Cerebellar cortex (tissue), 1 donor: ENCODE measurements around the gene PDE9A.

Experiments
- DNase-seq: peaks from one replicate; pipeline ENCODE4 v3.0.0-alpha.2; 2015; ENCODE audit warnings: low spot score

Gene PDE9A

GRCh38 chr21:42658320-42659105, 5.1 kb downstream of the PDE9A start:
- no peak for DNase-seq

DNA sequence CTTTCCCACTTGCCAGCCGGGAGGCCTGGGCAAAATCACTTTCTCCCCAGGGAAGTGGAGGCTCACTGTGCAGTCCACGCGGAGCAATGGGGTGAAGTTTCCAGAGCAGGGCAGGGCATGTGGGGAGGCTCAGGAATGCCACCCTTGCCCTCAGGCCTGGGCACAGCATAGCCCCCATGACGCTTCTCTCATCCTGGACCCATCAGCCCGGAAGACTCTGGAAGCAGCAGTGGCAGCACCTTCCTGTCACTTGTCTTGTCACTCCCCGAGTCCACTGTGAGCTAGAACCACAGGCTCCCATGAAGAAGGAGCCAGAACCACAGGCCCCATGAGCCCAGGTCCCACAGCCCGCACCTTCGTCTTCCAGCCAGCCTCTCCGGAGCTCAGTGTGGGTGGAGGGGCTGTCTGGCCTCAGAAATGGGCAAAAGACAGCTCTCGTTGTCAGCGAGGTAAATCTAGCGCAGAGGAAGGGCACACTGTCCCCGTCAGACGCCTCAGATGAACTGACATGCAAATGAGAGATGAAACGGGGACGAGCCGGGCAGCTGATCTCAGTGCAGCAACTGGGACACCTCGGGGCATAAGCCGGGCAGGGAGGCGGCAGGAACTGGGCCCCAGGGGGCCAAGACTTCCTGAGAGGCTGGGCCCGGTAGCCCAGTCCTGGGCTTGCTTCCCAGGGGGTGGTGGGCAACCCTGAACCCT, 6.1 kb downstream of the PDE9A start:
- DNase-seq, result no peak

DNA sequence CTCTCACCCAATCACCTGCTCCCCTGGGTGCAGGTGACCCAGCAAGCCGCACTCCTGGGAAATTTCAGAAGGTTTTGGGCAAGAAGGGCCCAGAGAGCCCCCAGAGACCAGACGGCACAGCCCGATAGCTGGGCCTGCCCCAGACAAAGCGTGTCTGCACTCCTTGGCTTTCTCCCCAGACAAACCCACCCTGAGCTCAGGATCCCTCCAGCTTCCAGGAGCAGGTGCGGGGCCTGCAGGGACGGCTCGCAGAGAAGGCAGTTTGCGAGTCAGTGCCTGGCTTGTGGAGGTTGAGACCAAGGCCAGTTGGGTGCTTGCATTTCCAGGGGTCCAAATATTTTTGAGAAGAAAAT, 6.7 kb downstream of the PDE9A start:
- DNase-seq, result no peak

DNA sequence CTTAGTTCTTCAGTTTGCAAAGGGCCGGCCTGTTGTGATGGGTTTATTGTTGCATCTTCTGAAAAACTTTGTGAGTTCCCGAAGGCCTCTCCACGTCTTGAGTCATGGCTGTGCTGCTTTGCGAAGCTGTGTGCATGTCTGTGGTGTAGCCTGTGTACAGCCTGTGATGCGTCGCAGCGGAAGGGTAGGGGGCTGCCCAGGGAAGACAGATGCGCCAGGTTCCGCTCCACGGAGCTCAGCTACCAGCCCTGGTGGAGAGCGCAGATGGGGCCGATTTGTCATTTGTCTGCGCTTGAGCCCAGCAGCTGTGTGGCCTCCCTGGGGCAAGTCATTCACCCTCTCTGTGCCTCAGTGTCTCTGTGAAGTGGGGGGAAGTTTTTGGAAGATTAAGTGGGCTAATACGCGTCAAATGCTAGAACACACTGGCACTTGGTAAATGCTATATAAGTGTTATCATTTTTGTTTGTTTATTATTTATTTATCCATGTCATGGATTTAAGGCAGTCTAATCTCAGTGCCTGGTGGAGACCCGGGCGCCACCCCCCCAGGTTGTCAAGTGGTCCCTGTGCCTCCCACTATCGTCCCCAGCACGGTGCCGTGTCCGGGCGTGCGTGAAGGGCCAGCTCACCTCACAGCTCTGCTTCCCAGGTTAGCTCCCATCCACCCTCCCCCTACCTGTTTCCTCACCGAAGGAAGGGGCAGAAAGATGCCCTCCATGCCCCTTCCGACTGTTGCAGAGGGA, 8.4 kb downstream of the PDE9A start:
- no peak for DNase-seq

DNA sequence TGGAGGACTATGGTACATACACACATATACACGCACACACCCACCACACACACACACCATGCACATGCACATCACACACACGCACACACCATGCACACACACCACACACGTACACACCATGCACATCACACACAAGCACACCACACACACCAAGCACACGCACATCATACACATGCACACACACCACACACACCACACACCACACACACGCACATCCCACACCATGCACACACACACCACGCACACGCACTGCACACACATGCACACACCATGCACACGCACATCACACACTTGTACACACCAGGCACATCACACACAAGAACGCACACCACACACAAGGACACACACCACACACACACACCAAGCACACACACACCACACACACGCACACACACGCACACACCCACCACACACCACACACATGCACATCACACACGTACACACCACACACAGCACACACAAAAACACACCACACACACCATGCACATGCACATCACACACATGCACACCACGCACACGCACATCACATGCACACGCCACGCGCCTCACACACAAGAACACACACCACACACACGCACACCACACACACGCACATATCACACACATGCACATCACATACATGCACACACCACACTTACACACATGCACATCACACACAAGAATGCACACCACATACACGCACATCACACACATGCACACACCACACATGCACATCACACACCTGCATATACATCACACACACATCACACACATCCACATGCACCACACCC, 9.2 kb downstream of the PDE9A start:
- DNase-seq, result no peak

- DNase-seq, result no peak
Measured at GRCh38 chr21:42663200-42663750, 9.9 kb downstream of the PDE9A start.

- no peak for DNase-seq
Measured at GRCh38 chr21:42663860-42664535, 10.6 kb downstream of the PDE9A start.

DNA sequence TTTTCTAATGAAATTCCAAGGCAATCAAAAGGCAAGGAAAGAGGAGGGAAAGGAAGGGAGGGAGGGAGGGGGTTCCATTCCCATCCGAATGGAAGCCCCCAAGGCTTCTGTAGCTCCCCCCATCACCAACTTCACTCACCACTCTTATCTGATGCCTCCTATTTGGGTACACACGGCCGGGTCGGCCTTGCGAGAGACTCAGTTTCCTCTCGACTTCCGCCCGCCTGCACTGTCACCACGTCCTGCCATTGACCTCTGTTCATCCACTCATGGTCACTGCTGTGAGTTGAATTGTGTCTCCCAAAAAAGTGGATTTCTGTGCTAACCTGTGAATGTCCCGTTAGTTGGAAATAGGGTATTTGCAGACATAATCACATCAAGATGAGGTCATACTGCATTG, 11.2 kb downstream of the PDE9A start:
- DNase-seq, result no peak

- DNase-seq, result no peak
Measured at GRCh38 chr21:42665026-42665425, 11.6 kb downstream of the PDE9A start.

DNA sequence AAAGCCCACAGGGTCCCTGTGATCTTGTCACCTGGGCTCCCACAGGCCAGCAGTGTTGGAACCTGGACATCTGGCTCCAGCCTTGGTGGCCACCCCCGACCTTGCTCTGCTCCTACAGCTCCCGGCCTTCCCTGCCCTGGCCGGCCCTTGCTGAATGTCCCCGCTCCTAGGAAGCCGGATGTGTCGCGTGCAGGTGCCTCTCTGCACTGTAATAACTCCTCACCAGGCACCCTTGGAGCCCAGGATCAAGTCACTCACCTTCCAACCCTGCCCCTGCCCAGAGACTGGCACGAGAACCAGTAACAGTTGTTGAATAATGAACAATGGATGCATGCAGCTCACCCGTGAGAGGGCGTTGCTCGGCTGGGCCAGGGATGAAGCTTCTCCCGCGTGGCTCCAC, 12.1 kb downstream of the PDE9A start:
- no peak for DNase-seq

GRCh38 chr21:42666023-42666747, 12.8 kb downstream of the PDE9A start:
- DNase-seq, result no peak

GRCh38 chr21:42666925-42667324, 13.5 kb downstream of the PDE9A start:
- no peak for DNase-seq

GRCh38 chr21:42668298-42668992, 15.0 kb downstream of the PDE9A start:
- no peak for DNase-seq

- DNase-seq, result no peak
Measured at GRCh38 chr21:42669041-42669440, 15.6 kb downstream of the PDE9A start.

DNA sequence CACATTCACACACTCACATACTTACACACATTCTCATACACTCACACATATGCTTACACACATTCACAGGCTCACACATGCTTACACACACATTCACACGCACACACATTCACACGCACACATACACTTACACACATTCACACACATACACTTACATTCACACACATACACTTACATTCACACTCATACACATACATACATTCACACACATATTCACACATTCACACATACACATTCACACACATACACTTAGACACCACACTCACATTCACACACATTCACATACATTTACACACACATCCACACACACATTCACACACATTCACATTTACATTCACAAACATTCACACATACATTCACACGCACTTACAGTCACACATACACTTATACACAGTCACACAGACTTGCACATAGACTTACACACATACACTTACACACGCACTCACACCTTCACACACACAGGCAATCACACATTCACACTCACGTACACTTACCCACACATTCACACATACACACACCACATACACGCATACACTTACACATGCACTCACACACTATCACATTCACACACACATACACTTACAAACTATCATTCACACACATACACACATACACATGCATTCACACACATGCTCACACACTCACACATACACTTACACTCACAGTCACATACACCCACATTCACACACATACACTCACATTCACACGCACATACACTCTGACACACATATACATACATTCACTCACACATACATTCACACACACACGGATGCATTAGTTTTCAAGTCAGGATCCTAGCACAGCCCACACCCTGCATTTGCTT, 16.8 kb downstream of the PDE9A start:
- no peak for DNase-seq

GRCh38 chr21:42670884-42671283, 17.5 kb downstream of the PDE9A start:
- DNase-seq, result no peak

- DNase-seq, result no peak
Measured at GRCh38 chr21:42671778-42672593, 18.6 kb downstream of the PDE9A start.
